Sigmoid colon (tissue), 7 donors: ENCODE data around the gene CNN2. TPM values are rescaled to one million over a fixed set of nuclear protein-coding genes. Genes with fewer than 3 reads are reported as not detected.
A peak's percentile ranks its signal among the peaks of the same experiment; 100 is the strongest.

ENCODE experiments used
- DNase-seq: peaks from one replicate; pipeline ENCODE4 v3.0.0-alpha.2; 2019
- H3K27ac ChIP-seq, 4 donors: fragments of 200-600 bp; sonication (generic); one replicate each; pipeline ENCODE4 v1.5.1; 2016 to 2019; ENCODE audit warnings: mild to moderate bottlenecking in 1 of 4
- H3K27me3 ChIP-seq, 3 donors: fragments of 200-600 bp; sonication (generic); one replicate each; pipeline ENCODE4 v1.5.1; 2019; ENCODE audit warnings: mild to moderate bottlenecking in 1 of 3
- H3K36me3 ChIP-seq, 4 donors: fragments of 200-600 bp; sonication (generic); one replicate each; pipeline ENCODE4 v1.5.1; 2016 to 2019
- H3K4me1 ChIP-seq, 4 donors: fragments of 200-600 bp; sonication (generic); one replicate each; pipeline ENCODE4 v1.5.1; 2017 to 2019
- H3K4me3 ChIP-seq, 4 donors: fragments of 200-600 bp; sonication (generic); one replicate each; pipeline ENCODE4 v1.5.1; 2017 to 2019; ENCODE audit warnings: mild to moderate bottlenecking in 2 of 4, moderate library complexity in 1 of 4
- H3K9me3 ChIP-seq, 4 donors: fragments of 200-600 bp in 3 of 4; sonication (generic) in 3 of 4; one replicate each; pipeline versions ENCODE4 v1.5.1 to v1.6.1; 2013 to 2019
- EP300 ChIP-seq, 4 donors: sonication (generic); formaldehyde crosslinking; IDR thresholded peaks; one replicate each; pipeline ENCODE4 v1.6.1; 2017; ENCODE audit warnings: antibody characterized with exemption in 4 of 4
- POLR2A ChIP-seq, 2 donors: fragments of 450-650 bp; IDR thresholded peaks; one replicate each; pipeline ENCODE4 v1.6.1; 2016; ENCODE audit warnings: antibody characterized with exemption in 2 of 2, mild to moderate bottlenecking in 2 of 2, moderate library complexity in 2 of 2
- POLR2AphosphoS5 ChIP-seq, 4 donors: sonication (generic); formaldehyde crosslinking; IDR thresholded peaks; one replicate each; pipeline ENCODE4 v1.6.1; 2017; ENCODE audit warnings: antibody characterized with exemption in 4 of 4
- WGBS, 2 donors: extraction: QIAGEN DNeasy Blood & Tissue Kit; methylation state at CpG; one replicate each; pipeline ENCODE4 v1.1.7; 2013; 5-methylcytosine and 5-hydroxymethylcytosine counted together
- intact Hi-C: fragments of 100-400 bp; cut with DNase I; formaldehyde crosslinking; loops from one replicate; pipeline ENCODE4 v1.15.1; 2023
- polyA plus RNA-seq, 3 donors: library from polyadenylated mRNA; stranded (reverse); fragments of 200-250 nt; gene quantifications; one replicate each; pipeline ENCODE4 v1.2.3, GENCODE V29; 2013
- total RNA-seq, 4 donors: library from RNA; depleted of rRNA; stranded (reverse); fragments of >200 nt; gene quantifications; one replicate each; pipeline ENCODE4 v1.1.0, GENCODE V29; 2016
- TF ChIP-seq, protein P1 (sequence below), 4 experiments: fragments of 450-650 bp in 3 of 4; fragments of 200-600 bp in 1 of 4; IDR thresholded peaks; one replicate each; pipeline ENCODE4 v1.5.1; 2016 to 2019; ENCODE audit warnings: antibody characterized with exemption in 4 of 4, mild to moderate bottlenecking in 3 of 4, moderate library complexity in 2 of 4
- donor health status: healthy with polysubstance abuse.
- donor health status: Bipolar disorder and iron deficiency.
- donor health status: healthy.

The CNN2 gene
- total and polyA plus RNA-seq, 7 donors = 25.5 to 115 (median 48.0) TPM

DNA sequence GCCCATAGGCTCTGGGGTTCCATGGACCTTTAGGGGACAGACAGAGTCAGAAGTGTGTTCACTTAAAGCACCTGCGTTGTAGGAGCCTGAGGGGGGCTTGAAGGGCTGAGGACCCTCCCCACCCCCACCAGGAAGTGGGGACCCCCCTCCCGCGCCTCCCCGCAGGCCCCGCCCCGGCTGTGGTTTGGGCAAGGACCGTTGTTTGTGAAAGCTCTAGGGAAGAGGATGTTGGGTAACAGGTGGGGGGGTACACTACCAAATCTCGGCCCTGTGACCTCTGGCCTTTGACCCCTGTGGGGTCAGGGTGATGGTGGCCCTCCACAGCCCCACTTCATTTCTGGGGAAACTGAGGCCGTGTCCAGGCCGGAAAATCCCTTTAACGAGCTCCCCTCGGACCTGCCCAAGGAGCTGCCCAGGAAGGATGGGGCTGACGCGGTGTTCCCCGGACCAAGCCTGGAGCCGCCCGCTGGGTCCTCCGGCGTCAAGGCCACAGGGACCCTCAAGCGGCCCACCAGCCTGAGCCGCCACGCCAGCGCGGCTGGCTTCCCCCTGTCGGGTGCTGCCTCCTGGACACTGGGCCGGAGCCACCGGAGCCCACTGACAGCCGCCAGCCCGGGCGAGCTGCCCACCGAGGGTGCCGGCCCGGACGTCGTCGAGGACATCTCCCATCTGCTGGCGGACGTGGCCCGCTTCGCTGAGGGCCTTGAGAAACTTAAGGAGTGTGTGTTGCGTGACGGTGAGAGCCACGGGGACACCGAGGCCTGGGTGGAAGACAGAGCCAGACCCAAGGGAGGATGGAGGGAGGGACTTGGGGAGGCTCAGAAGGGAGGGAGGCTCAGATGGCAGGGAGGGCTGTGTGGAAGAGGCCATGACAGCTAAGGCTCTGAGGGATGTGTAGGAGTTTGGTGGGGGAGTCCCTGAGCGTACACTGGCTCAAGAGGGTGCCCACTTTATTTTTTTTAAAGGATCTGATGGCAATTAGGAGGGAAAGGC lies 41.9 kb downstream of the CNN2 start:
- DNase-seq = no peak
- H3K4me3 ChIP-seq = peak overlapping the region in 3 of 4 donors; percentile 29 to 45 (median 43)
- intact Hi-C loops = no loop called here
- no peaks in the 10 kb centered on the region for H3K36me3 ChIP-seq
- no peaks in the 10 kb centered on the region for H3K9me3 ChIP-seq
- H3K27ac ChIP-seq = peak overlapping the region; percentile 23 to 56 (median 45)
- peaks cover 44 to 83% (median 79%) of the 10 kb centered on the region in 3 donors for H3K27me3 ChIP-seq
- H3K4me1 ChIP-seq = peaks cover 0 to 52% (median 34%) of the 10 kb centered on the region in 4 donors
- WGBS, 2 donors = 45 to 59% methylated on average over 45 of the region's 45 CpGs
- TF ChIP-seq, protein P1, sequence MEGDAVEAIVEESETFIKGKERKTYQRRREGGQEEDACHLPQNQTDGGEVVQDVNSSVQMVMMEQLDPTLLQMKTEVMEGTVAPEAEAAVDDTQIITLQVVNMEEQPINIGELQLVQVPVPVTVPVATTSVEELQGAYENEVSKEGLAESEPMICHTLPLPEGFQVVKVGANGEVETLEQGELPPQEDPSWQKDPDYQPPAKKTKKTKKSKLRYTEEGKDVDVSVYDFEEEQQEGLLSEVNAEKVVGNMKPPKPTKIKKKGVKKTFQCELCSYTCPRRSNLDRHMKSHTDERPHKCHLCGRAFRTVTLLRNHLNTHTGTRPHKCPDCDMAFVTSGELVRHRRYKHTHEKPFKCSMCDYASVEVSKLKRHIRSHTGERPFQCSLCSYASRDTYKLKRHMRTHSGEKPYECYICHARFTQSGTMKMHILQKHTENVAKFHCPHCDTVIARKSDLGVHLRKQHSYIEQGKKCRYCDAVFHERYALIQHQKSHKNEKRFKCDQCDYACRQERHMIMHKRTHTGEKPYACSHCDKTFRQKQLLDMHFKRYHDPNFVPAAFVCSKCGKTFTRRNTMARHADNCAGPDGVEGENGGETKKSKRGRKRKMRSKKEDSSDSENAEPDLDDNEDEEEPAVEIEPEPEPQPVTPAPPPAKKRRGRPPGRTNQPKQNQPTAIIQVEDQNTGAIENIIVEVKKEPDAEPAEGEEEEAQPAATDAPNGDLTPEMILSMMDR (IDR thresholded peaks at IDR 0.05) = no peak
- TF ChIP-seq POLR2AphosphoS5 (IDR thresholded peaks at IDR 0.05) (no peak), EP300 (IDR thresholded peaks at IDR 0.05) (no peak), POLR2A (IDR thresholded peaks at IDR 0.05) (no peak)

GRCh38 chr19:1069009-1069779 lies 42.8 kb downstream of the CNN2 start:
- no peaks in the 10 kb centered on the region for H3K36me3 ChIP-seq
- peaks cover 0 to 51% (median 34%) of the 10 kb centered on the region in 4 donors for H3K4me1 ChIP-seq
- H3K9me3 ChIP-seq = no peaks in the 10 kb centered on the region
- H3K4me3 ChIP-seq = peak overlapping the region in 2 of 4 donors; percentile 43 to 45
- H3K27ac ChIP-seq = peak overlapping the region in 1 of 4 donors; percentile 23
- TF ChIP-seq, protein P1 (IDR thresholded peaks at IDR 0.05) = no peak
- peak in 1 of 4 donors; percentile 22 for TF ChIP-seq POLR2AphosphoS5 (IDR thresholded peaks at IDR 0.05)
- intact Hi-C loops = no loop called here
- no peak for DNase-seq
- WGBS, 2 donors = 11 to 24% methylated on average over 25 of the region's 25 CpGs
- H3K27me3 ChIP-seq = peaks cover 42 to 79% (median 75%) of the 10 kb centered on the region in 3 donors

DNA sequence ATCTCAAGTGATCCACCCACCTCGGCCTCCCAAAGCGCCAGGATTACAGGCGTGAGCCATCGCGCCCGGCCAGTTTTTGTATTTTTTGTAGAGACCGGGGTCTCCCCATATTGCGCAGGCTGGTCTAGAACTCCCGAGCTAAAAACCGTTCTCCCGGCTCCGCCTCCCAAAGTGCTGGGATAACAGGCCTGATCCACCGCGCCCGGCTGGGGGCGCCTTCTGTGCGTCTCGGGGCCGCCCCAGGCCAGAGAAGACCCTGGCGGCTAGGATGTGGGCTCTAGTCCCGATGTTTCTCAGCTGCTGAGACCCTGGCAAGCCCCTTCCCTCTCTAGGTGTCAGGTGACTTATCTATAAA lies 44.1 kb downstream of the CNN2 start:
- no peaks in the 10 kb centered on the region for H3K36me3 ChIP-seq
- intact Hi-C loops = no loop called here
- peaks cover 36 to 74% (median 61%) of the 10 kb centered on the region in 3 donors for H3K27me3 ChIP-seq
- no peak for DNase-seq
- H3K9me3 ChIP-seq = no peaks in the 10 kb centered on the region
- TF ChIP-seq POLR2AphosphoS5 (IDR thresholded peaks at IDR 0.05) (no peak), EP300 (IDR thresholded peaks at IDR 0.05) (no peak), POLR2A (IDR thresholded peaks at IDR 0.05) (no peak)
- TF ChIP-seq, protein P1 (IDR thresholded peaks at IDR 0.05) = no peak
- H3K27ac ChIP-seq = no peak overlapping the region
- H3K4me3 ChIP-seq = no peak overlapping the region
- peaks cover 0 to 38% (median 22%) of the 10 kb centered on the region in 4 donors for H3K4me1 ChIP-seq
- 14 to 50% methylated on average over 21 of the region's 21 CpGs for WGBS, 2 donors

DNA sequence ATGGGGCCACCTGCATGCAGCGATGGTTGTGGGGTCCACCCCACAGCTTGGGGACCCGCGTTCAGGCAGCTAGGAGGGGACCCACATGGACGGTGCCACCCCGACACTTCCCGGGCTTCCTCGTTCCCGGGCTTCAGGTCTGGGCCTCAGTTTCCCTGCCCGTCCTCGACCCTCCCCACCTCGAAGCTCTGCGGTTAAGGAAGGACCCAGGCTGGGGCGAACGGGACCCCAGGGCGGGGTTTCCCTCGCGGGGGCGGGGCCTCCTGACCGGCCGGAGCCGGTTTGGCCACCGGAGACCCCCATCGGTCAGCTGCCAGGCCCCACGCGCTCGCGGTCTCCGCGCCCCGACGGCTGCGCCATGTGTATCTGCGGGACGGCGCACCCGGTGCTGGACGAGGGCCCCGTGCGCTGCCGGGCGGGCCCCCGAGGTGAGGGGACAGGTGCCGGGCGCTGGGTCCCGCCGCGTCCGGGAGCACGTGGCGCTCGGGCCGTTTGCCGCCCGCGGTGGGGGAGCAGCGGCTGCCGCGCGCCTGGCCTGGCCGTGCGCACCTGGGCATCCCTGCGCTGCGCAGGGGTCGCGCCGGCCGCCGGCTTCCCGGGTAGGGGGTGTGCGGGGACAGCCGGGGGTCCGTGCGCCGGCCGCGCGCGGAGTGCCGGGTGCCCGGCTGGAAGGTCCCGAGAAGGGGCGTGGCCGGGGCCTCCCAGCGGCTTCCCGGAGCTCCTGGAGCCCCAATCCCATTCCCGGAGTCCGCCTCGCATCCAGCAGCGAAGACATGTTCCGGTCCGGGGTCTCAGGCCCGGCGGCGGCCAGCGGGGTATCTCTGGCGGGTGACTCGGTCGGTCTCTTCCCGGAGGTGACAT lies 44.8 kb downstream of the CNN2 start:
- no peaks in the 10 kb centered on the region for H3K36me3 ChIP-seq
- TF ChIP-seq POLR2A (IDR thresholded peaks at IDR 0.05) = no peak
- TF ChIP-seq POLR2AphosphoS5 (IDR thresholded peaks at IDR 0.05) = no peak
- no peak for TF ChIP-seq EP300 (IDR thresholded peaks at IDR 0.05)
- TF ChIP-seq, protein P1 (IDR thresholded peaks at IDR 0.05) = no peak
- intact Hi-C loops = no loop called here
- peaks cover 0 to 31% (median 22%) of the 10 kb centered on the region in 4 donors for H3K4me1 ChIP-seq
- H3K4me3 ChIP-seq = peak overlapping the region in 2 of 4 donors; percentile 3 to 6
- DNase-seq = no peak
- no peak overlapping the region for H3K27ac ChIP-seq
- 12 to 50% methylated on average over 99 of the region's 99 CpGs for WGBS, 2 donors
- no peaks in the 10 kb centered on the region for H3K9me3 ChIP-seq
- peaks cover 34 to 68% (median 55%) of the 10 kb centered on the region in 3 donors for H3K27me3 ChIP-seq
